Esophagus squamous epithelium (tissue), 5 donors: ENCODE results near the gene DBNL. TPM values are rescaled to one million over a fixed set of nuclear protein-coding genes. Genes with fewer than 3 reads are reported as not detected.
"Not testable (repeated sequence)": the region's sequence is repeated elsewhere in the genome, so short reads cannot be mapped to it uniquely, and the experiment has no call there.

Experiments used
- DNase-seq: peaks from one replicate; lab custom pipeline; 2025; lab: John Stamatoyannopoulos, UW
- H3K27ac ChIP-seq, 4 donors: fragments of 200-600 bp; sonication (generic); one replicate each; pipeline ENCODE4 v1.5.1; 2016 to 2019; ENCODE audit warnings: mild to moderate bottlenecking in 1 of 4
- H3K27me3 ChIP-seq, 4 donors: fragments of 200-600 bp; sonication (generic); 1 replicate in 3 of 4; 2 replicates in 1 of 4; pipeline versions ENCODE4 v1.5.1 to v1.6.0; 2017 to 2021; ENCODE audit warnings: antibody characterized with exemption in 1 of 4
- H3K36me3 ChIP-seq, 3 donors: fragments of 200-600 bp; sonication (generic); one replicate each; pipeline ENCODE4 v1.5.1; 2016 to 2019
- H3K4me1 ChIP-seq, 3 donors: fragments of 200-600 bp; sonication (generic); one replicate each; pipeline ENCODE4 v1.5.1; 2017 to 2019
- H3K4me3 ChIP-seq, 4 donors: fragments of 200-600 bp; sonication (generic); 1 replicate in 3 of 4; 2 replicates in 1 of 4; pipeline ENCODE4 v1.5.1; 2016 to 2019; ENCODE audit warnings: mild to moderate bottlenecking in 2 of 4, moderate library complexity in 1 of 4
- H3K9me3 ChIP-seq, 3 donors: fragments of 200-600 bp; sonication (generic); one replicate each; pipeline ENCODE4 v1.5.1; 2016 to 2019
- WGBS, 2 donors: methylation state at CpG; one replicate each; pipeline ENCODE4 v1.1.5; 2018; 5-methylcytosine and 5-hydroxymethylcytosine counted together
- intact Hi-C: fragments of 100-400 bp; cut with DNase I; formaldehyde crosslinking; loops from one replicate; pipeline ENCODE4 v1.15.0; 2022
- total RNA-seq, 4 donors: library from RNA; depleted of rRNA; stranded (reverse); fragments of >200 nt; gene quantifications; one replicate each; pipeline ENCODE4 v1.1.0, GENCODE V29; 2016
- donor health status: DM: yes; HTN: yes; CAD: no.

Gene DBNL
- total RNA-seq, 4 donors from 2014 or later, result 185 to 337 (median 225) TPM

GRCh38 chr7:44030029-44030428 is 14.5 kb upstream of the DBNL start:
- DNase-seq, H3K9me3 ChIP-seq, H3K27me3 ChIP-seq, H3K27ac ChIP-seq, intact Hi-C loops, H3K4me1 ChIP-seq, H3K4me3 ChIP-seq, H3K36me3 ChIP-seq: not testable (repeated sequence)
- no CpG with 5 or more reads among the region's 5 CpGs for WGBS, 2 donors

- DNase-seq, H3K27ac ChIP-seq, H3K4me1 ChIP-seq, H3K36me3 ChIP-seq, H3K27me3 ChIP-seq, intact Hi-C loops, H3K9me3 ChIP-seq, H3K4me3 ChIP-seq: not testable (repeated sequence)
- WGBS, 2 donors, result 70 to 89% methylated on average over 2 to 11 of the region's 13 CpGs
Observed at GRCh38 chr7:44031319-44031718, 13.2 kb upstream of the DBNL start.

GRCh38 chr7:44032031-44032430 is 12.5 kb upstream of the DBNL start:
- H3K27me3 ChIP-seq, H3K4me3 ChIP-seq, H3K36me3 ChIP-seq, H3K9me3 ChIP-seq, H3K27ac ChIP-seq, H3K4me1 ChIP-seq, intact Hi-C loops, DNase-seq: not testable (repeated sequence)
- WGBS, 2 donors, result 77 to 90% methylated on average over 6 of the region's 6 CpGs

GRCh38 chr7:44033971-44034844 is 10.3 kb upstream of the DBNL start:
- H3K27me3 ChIP-seq, intact Hi-C loops, H3K27ac ChIP-seq, H3K4me1 ChIP-seq, DNase-seq, H3K9me3 ChIP-seq, H3K36me3 ChIP-seq, H3K4me3 ChIP-seq: not testable (repeated sequence)
- 89 to 100% methylated on average over 2 to 14 of the region's 18 CpGs for WGBS, 2 donors

GRCh38 chr7:44036364-44036763 is 8.1 kb upstream of the DBNL start:
- H3K36me3 ChIP-seq, DNase-seq, H3K9me3 ChIP-seq, intact Hi-C loops, H3K27ac ChIP-seq, H3K27me3 ChIP-seq, H3K4me3 ChIP-seq: not testable (repeated sequence)
- WGBS, 2 donors, result 78% methylated on average over 8 of the region's 10 CpGs; no CpG with 5 or more reads in 1 of the 2 donors
- H3K4me1 ChIP-seq, result peaks cover 0 to 17% (median 0%) of the 10 kb centered on the region in 3 donors

GRCh38 chr7:44037951-44038350 is 6.6 kb upstream of the DBNL start:
- intact Hi-C loops, H3K36me3 ChIP-seq, H3K9me3 ChIP-seq, H3K4me3 ChIP-seq, H3K27me3 ChIP-seq, DNase-seq, H3K27ac ChIP-seq: not testable (repeated sequence)
- peaks cover 0 to 17% (median 0%) of the 10 kb centered on the region in 3 donors for H3K4me1 ChIP-seq
- 49 to 66% methylated on average over 2 of the region's 2 CpGs for WGBS, 2 donors

- not testable (repeated sequence) for H3K4me3 ChIP-seq, DNase-seq
Observed at GRCh38 chr7:44038553-44038952, 5.9 kb upstream of the DBNL start.

GRCh38 chr7:44038961-44039558 is 5.4 kb upstream of the DBNL start:
- H3K9me3 ChIP-seq, H3K36me3 ChIP-seq, intact Hi-C loops, H3K27me3 ChIP-seq: not testable (repeated sequence)
- Histone ChIP-seq H3K27ac (peak overlapping the region; percentile 74 to 88 (median 86)), H3K4me1 (peaks cover 4 to 23% (median 5%) of the 10 kb centered on the region in 3 donors), H3K4me3 (peak overlapping the region in 3 of 4 donors; percentile 37 to 62 (median 42))
- WGBS, 2 donors, result 4 to 8% methylated on average over 9 to 12 of the region's 26 CpGs
- peak; percentile 65 for DNase-seq

More at GRCh38 chr7:44038553-44038952, 5.9 kb upstream of the DBNL start:
- WGBS, 2 donors, result no CpG with 5 or more reads among the region's 12 CpGs
- H3K27me3 ChIP-seq, intact Hi-C loops, H3K9me3 ChIP-seq, H3K36me3 ChIP-seq: not testable (repeated sequence)
- Histone ChIP-seq H3K4me1 (peaks cover 0 to 18% (median 0%) of the 10 kb centered on the region in 3 donors), H3K27ac (peak overlapping the region in 1 of 4 donors; percentile 87)

- DNase-seq, intact Hi-C loops, H3K36me3 ChIP-seq, H3K9me3 ChIP-seq, H3K27me3 ChIP-seq: not testable (repeated sequence)
- Histone ChIP-seq H3K27ac (peak overlapping the region; percentile 51 to 74 (median 73)), H3K4me1 (peaks cover 5 to 25% (median 6%) of the 10 kb centered on the region in 3 donors), H3K4me3 (peak overlapping the region; percentile 13 to 61 (median 44))
- no CpG with 5 or more reads among the region's 40 CpGs for WGBS, 2 donors
Observed at GRCh38 chr7:44039800-44040492, 4.6 kb upstream of the DBNL start.
